AG04449 (cell line): ENCODE results near the gene KLHL17.

Experiments
- CTCF ChIA-PET: fragments of 350-600 bp; formaldehyde crosslinking; extraction: SDS; loops from one replicate; lab custom pipeline; 2021; ENCODE audit warnings: antibody characterized with exemption; lab: Yijun Ruan, JAX
- POLR2A ChIA-PET: fragments of 400-600, 350-600 bp; formaldehyde crosslinking; extraction: SDS; loops from one replicate; lab custom pipeline; 2020; ENCODE audit warnings: antibody characterized with exemption, inconsistent platforms; lab: Yijun Ruan, JAX
- DNase-seq: peaks from one replicate; pipeline ENCODE4 v3.0.0-alpha.2; 2010; ENCODE audit warnings: low read depth, low spot score
- H3K4me3 ChIP-seq: 2 replicates; pipeline ENCODE4 v1.5.1; 2011; ENCODE audit warnings: low read depth, mild to moderate bottlenecking, control low read depth, low read length
- CTCF ChIP-seq: IDR thresholded peaks from one replicate; pipeline ENCODE4 v1.5.1; 2011; ENCODE audit warnings: mild to moderate bottlenecking, moderate library complexity, low read length, control low read depth, inconsistent platforms; ENCODE audit not compliant: insufficient read depth; ENCODE audit errors: missing control alignments

Gene KLHL17

GRCh38 chr1:921011-921837 lies 39.2 kb upstream of the KLHL17 start:
- TF ChIP-seq CTCF: peak; percentile 53
- no peak overlapping the region for H3K4me3 ChIP-seq
- POLR2A ChIA-PET: no interaction called here
- CTCF ChIA-PET: interaction anchor here (0.9 kb wide), 1 partner anchor 52 kb away, joined by 3 read pairs; no protein-coding TSS in a partner anchor
- no peak for DNase-seq

- peak within 1 kb of the TSS; percentile 59 for H3K4me3 ChIP-seq
- ChIA-PET CTCF (interaction anchor here (1.4 to 2.2 kb wide), 3 partner anchors 9 to 53 kb away, joined by 3 to 11 read pairs (median 4); no protein-coding TSS in a partner anchor), POLR2A (no interaction called here)
- TF ChIP-seq CTCF: no peak
- peak; percentile 17 for DNase-seq
Measured at GRCh38 chr1:923131-923990, 37.0 kb upstream of the KLHL17 start, which contains the start of gene SAMD11. Gene SAMD11 (plus strand): TSS chr1:923923. CDS start chr1:924432, 509 bp downstream.

- DNase-seq: no peak
- H3K4me3 ChIP-seq: peak overlapping the region; percentile 59
- TF ChIP-seq CTCF: no peak
- ChIA-PET POLR2A (no interaction called here), CTCF (interaction anchor here (2.2 kb wide), 1 partner anchor 19 kb away, joined by 11 read pairs; no protein-coding TSS in a partner anchor)
Measured at GRCh38 chr1:923991-924655, 36.3 kb upstream of the KLHL17 start.

- ChIA-PET POLR2A (no interaction called here), CTCF (no interaction called here)
- H3K4me3 ChIP-seq: peak overlapping the region; percentile 59
- no peak for DNase-seq
- TF ChIP-seq CTCF: no peak
Measured at GRCh38 chr1:924656-925560, 35.5 kb upstream of the KLHL17 start.

- POLR2A ChIA-PET: no interaction called here
- H3K4me3 ChIP-seq: peak overlapping the region; percentile 59
Measured at GRCh38 chr1:925561-926421, 34.6 kb upstream of the KLHL17 start.

More at GRCh38 chr1:925561-926421, 34.6 kb upstream of the KLHL17 start:
- CTCF ChIA-PET: interaction anchor here (0.8 to 6.5 kb wide), 3 partner anchors 13 to 33 kb away, joined by 3 to 29 read pairs (median 5); partner anchors contain the start of gene NOC2L
- no peak for DNase-seq
- TF ChIP-seq CTCF: no peak
